Activated CD4-positive, alpha-beta T cell treated with anti-CD3 and anti-CD28 coated beads, Interleukin-2, amount 50 U/mL, for 4 hours (primary cell): ENCODE results near the gene WFIKKN1.
A peak's percentile ranks its signal among the peaks of the same experiment; 100 is the strongest.

Experiments used
- DNase-seq, 2 experiments: peaks; one replicate each; pipeline ENCODE4 v3.0.0-alpha.2; 2020

The WFIKKN1 gene

GRCh38 chr16:659618-660017 is 28.8 kb downstream of the WFIKKN1 start:
- no peak for DNase-seq

- no peak for DNase-seq
These were observed 29.3 kb downstream of the WFIKKN1 start for GRCh38 chr16:660132-660458.

GRCh38 chr16:660459-661183 is 29.8 kb downstream of the WFIKKN1 start:
- DNase-seq = peak; percentile 52 to 53

- no peak for DNase-seq
These were observed 30.5 kb downstream of the WFIKKN1 start for GRCh38 chr16:661184-661821.

- DNase-seq = no peak
These were observed 31.3 kb downstream of the WFIKKN1 start for GRCh38 chr16:662095-662494.

GRCh38 chr16:662597-662996 is 31.8 kb downstream of the WFIKKN1 start:
- no peak for DNase-seq

- no peak for DNase-seq
These were observed 35.8 kb downstream of the WFIKKN1 start for GRCh38 chr16:666572-666971.

- DNase-seq = no peak
These were observed 36.5 kb downstream of the WFIKKN1 start for GRCh38 chr16:667113-667779.

GRCh38 chr16:667780-668518 is 37.2 kb downstream of the WFIKKN1 start, which contains the start of gene RHOT2:
Gene RHOT2, plus strand, starts transcription at chr16:668132. Its CDS starts 68 bp downstream, at chr16:668200.
- DNase-seq = peak; percentile 83 to 86

- DNase-seq = no peak
These were observed 37.9 kb downstream of the WFIKKN1 start for GRCh38 chr16:668519-669171.

GRCh38 chr16:669666-670065 is 38.9 kb downstream of the WFIKKN1 start:
- no peak for DNase-seq

GRCh38 chr16:670485-671352 is 39.9 kb downstream of the WFIKKN1 start:
- no peak for DNase-seq

GRCh38 chr16:671353-672131 is 40.8 kb downstream of the WFIKKN1 start:
- DNase-seq = no peak

- no peak for DNase-seq
These were observed 41.6 kb downstream of the WFIKKN1 start for GRCh38 chr16:672371-672770.

- DNase-seq = no peak
These were observed 42.1 kb downstream of the WFIKKN1 start for GRCh38 chr16:672851-673250.

- no peak for DNase-seq
These were observed 42.7 kb downstream of the WFIKKN1 start for GRCh38 chr16:673399-673991.

GRCh38 chr16:674214-674881 is 43.6 kb downstream of the WFIKKN1 start:
- DNase-seq = no peak

GRCh38 chr16:674968-675883 is 44.4 kb downstream of the WFIKKN1 start, which contains the start of gene RHBDL1:
Gene RHBDL1, plus strand, starts transcription at chr16:675671. Its CDS starts 120 bp downstream, at chr16:675791.
- no peak for DNase-seq
